HepG2 (cell line): ENCODE data around the gene HDGF. TPM values are rescaled to one million over a fixed set of nuclear protein-coding genes. Genes with fewer than 3 reads are reported as not detected.

ENCODE experiments used
- ELF4 ChIP-seq: sonication (generic); formaldehyde crosslinking; IDR thresholded peaks from 2 replicates; pipeline ENCODE4 v1.5.0; 2020; ENCODE audit warnings: missing genetic modification reagents, mild to moderate bottlenecking, moderate library complexity, borderline replicate concordance
- HIC2 ChIP-seq: sonication (generic); formaldehyde crosslinking; IDR thresholded peaks from 2 replicates; pipeline ENCODE4 v1.9.0; 2022; ENCODE audit warnings: low read depth, missing genetic modification reagents
- KAT8 ChIP-seq: IDR thresholded peaks from 2 replicates; pipeline ENCODE4 v1.6.1; 2016; ENCODE audit warnings: missing genetic modification reagents, missing compliant biosample characterization
- KDM5B ChIP-seq: sonication (generic); formaldehyde crosslinking; IDR thresholded peaks from 2 replicates; pipeline ENCODE4 v1.4.0; 2020; ENCODE audit warnings: missing genetic modification reagents, mild to moderate bottlenecking, borderline replicate concordance
- KLF15 ChIP-seq: sonication (generic); formaldehyde crosslinking; IDR thresholded peaks from 2 replicates; pipeline ENCODE4 v1.8.1; 2023; ENCODE audit warnings: borderline replicate concordance, mild to moderate bottlenecking, inconsistent platforms, missing genetic modification reagents, mixed read lengths
- MEIS1 ChIP-seq: sonication (generic); formaldehyde crosslinking; IDR thresholded peaks from 2 replicates; pipeline ENCODE4 v1.9.0; 2021; ENCODE audit warnings: mild to moderate bottlenecking, missing genetic modification reagents, moderate library complexity, borderline replicate concordance
- PPARG ChIP-seq: conservative IDR thresholded peaks from 2 replicates; pipeline ENCODE4 v1.6.1; 2016; ENCODE audit warnings: missing biosample characterization, missing genetic modification reagents
- PREB ChIP-seq: sonication (generic); formaldehyde crosslinking; IDR thresholded peaks from 2 replicates; pipeline ENCODE4 v1.4.0; 2020; ENCODE audit warnings: missing genetic modification reagents
- SCMH1 ChIP-seq: sonication (generic); formaldehyde crosslinking; IDR thresholded peaks from 2 replicates; pipeline ENCODE4 v1.9.0; 2021; ENCODE audit warnings: missing genetic modification reagents, mild to moderate bottlenecking, borderline replicate concordance
- SOX5 ChIP-seq: IDR thresholded peaks from 2 replicates; pipeline ENCODE4 v1.6.1; 2016; ENCODE audit warnings: borderline replicate concordance
- WIZ ChIP-seq: sonication (generic); formaldehyde crosslinking; IDR thresholded peaks from 2 replicates; pipeline ENCODE4 v1.5.1; 2020; ENCODE audit warnings: mild to moderate bottlenecking, missing genetic modification reagents
- XRCC5 ChIP-seq: fragments of 200-400 bp; formaldehyde crosslinking; optimal IDR thresholded peaks from 2 replicates; pipeline ENCODE3; 2017; ENCODE audit warnings: mild to moderate bottlenecking, low read length
- ZBTB34 ChIP-seq: sonication (generic); formaldehyde crosslinking; IDR thresholded peaks from 2 replicates; pipeline ENCODE4 v1.8.0; 2022; ENCODE audit warnings: mild to moderate bottlenecking, missing genetic modification reagents
- ZNF446 ChIP-seq: sonication (generic); formaldehyde crosslinking; IDR thresholded peaks from 2 replicates; pipeline ENCODE4 v1.5.0; 2020; ENCODE audit warnings: mild to moderate bottlenecking, missing genetic modification reagents
- ZNF616 ChIP-seq: sonication (generic); formaldehyde crosslinking; IDR thresholded peaks from 2 replicates; pipeline ENCODE4 v1.5.0; 2020; ENCODE audit warnings: low read depth, mild to moderate bottlenecking, missing genetic modification reagents
- ZNF646 ChIP-seq: sonication (generic); formaldehyde crosslinking; IDR thresholded peaks from 2 replicates; pipeline ENCODE4 v1.9.0; 2021; ENCODE audit warnings: mild to moderate bottlenecking, missing genetic modification reagents
- polyA plus RNA-seq, 8 experiments: library from polyadenylated mRNA; depleted of rRNA in 3 of 8; stranded (reverse) in 7 of 8; unstranded in 1 of 8; fragments of >200 nt; fragmentation: Illumina TruSeq in 4 of 8; extraction: Trizol in 4 of 8; gene quantifications; 2 replicates each; pipeline versions ENCODE4 v1.2.1 to v1.2.3, GENCODE V29; 2011 to 2016; ENCODE audit warnings: low read depth in 4 of 8, missing spikeins in 1 of 8, mixed read lengths in 1 of 8; ENCODE audit not compliant: insufficient read depth in 1 of 8
- total RNA-seq, 5 experiments: library from RNA; depleted of rRNA; stranded (reverse); fragments of >200 nt; fragmentation: Illumina TruSeq; extraction: Trizol; gene quantifications; 2 replicates each; pipeline ENCODE4 v1.2.3, GENCODE V29; 2016; ENCODE audit warnings: low read depth in 1 of 5

HDGF gene
- total and polyA plus RNA-seq, 2 of the 13 experiments (the other 11 are each of a cell fraction or from before 2014, with no cell fraction given): 156 to 196 TPM

GRCh38 chr1:156751757-156752481 is 444 bp upstream of the HDGF start (continued):
- TF ChIP-seq ZNF646 (CRISPR knock-in tag): no peak
- 0 out of 2 replicates have a peak, but pooled peaks have one; percentile 56 for TF ChIP-seq KLF15 (CRISPR knock-in tag)
- TF ChIP-seq KDM5B: peak; percentile 44; the same call in 1 of the 2 replicates
- TF ChIP-seq MEIS1 (CRISPR knock-in tag): peak; percentile 59; the same call in 1 of the 2 replicates
- no peak for TF ChIP-seq SOX5 (CRISPR knock-in tag)
- TF ChIP-seq ZBTB34: 0 out of 2 replicates have a peak, but pooled peaks have one; percentile 34
- no peak for TF ChIP-seq SCMH1 (CRISPR knock-in tag)
- TF ChIP-seq PREB: no peak
- peak; percentile 61 for TF ChIP-seq ZNF616 (CRISPR knock-in tag)
- TF ChIP-seq WIZ (CRISPR knock-in tag): no peak
- 0 out of 2 replicates have a peak, but pooled peaks have one; percentile 29 for TF ChIP-seq PPARG (CRISPR knock-in tag)
- 0 out of 2 replicates have a peak, but pooled peaks have one; percentile 24 for TF ChIP-seq ZNF446 (CRISPR knock-in tag)
- TF ChIP-seq XRCC5: peak; percentile 90
- TF ChIP-seq ELF4: no peak
- peak; percentile 86; the same call in 1 of the 2 replicates for TF ChIP-seq HIC2 (CRISPR knock-in tag)
- peak; percentile 76 for TF ChIP-seq KAT8 (CRISPR knock-in tag)
